CD4-positive, alpha-beta T cell treated with Interleukin-6 for 4 hours (primary cell): ENCODE measurements around the gene FCAMR.
"Not testable (repeated sequence)": the region's sequence is repeated elsewhere in the genome, so short reads cannot be mapped to it uniquely, and the experiment has no call there.

Experiments used
- DNase-seq: peaks from one replicate; pipeline ENCODE4 v3.0.0-alpha.2; 2020; ENCODE audit warnings: mixed read lengths

Gene FCAMR

GRCh38 chr1:206930210-206930798 is 40.0 kb downstream of the FCAMR start:
- peak; percentile 52 for DNase-seq

DNA sequence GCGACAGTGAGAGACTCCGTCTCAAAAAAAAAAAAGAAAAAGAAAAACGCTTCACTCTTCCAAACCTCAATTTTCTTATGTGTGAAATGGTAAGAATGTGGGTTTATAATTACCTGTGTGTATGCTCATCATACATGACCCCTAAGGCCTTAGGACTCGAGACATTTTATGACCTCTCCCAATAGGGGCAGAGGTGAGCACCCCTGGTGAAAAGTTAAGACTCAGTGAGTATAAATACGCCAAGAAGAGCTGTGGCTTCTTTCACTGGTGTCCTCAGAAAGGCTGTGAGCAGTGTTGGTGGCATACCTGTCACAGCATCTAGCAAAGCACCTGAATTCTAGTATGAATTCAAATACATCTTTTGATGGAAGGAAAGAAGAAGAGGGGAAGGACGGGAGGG is 40.7 kb downstream of the FCAMR start:
- no peak for DNase-seq

GRCh38 chr1:206926286-206926685 is 44.0 kb downstream of the FCAMR start:
- no peak for DNase-seq

DNA sequence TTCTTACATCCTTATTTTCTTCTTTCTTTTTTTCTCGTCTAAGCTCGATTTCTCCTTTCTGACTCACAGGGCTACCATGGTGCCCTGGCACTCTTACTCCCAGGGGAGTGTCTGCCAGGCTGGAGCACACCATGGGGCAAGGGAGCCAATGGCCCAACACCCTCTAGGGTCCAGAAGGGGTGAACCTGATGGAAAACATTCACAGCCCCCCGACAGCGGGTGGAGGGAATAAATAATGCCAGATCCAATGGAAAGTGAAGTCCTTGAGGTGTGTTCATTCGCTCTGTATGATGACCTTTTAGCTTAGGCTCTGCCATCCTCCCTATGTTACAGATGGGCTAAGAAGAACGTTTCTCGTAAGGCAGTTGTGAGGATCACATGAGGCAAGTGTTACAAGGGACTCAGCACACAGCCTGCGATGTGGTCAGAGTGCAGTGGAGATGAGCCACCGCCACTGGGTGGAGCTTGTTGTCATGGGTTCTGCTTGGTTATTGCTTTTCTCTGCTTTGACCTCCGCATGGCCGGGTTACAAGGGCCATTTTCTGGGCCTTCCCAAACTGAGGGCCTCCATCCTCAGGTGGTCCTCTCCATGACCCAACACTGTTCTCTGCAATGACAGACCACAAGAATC is 45.0 kb downstream of the FCAMR start:
- peak; percentile 73 for DNase-seq

- DNase-seq: peak; percentile 36
Observed at GRCh38 chr1:206924592-206925105, 45.6 kb downstream of the FCAMR start.

DNA sequence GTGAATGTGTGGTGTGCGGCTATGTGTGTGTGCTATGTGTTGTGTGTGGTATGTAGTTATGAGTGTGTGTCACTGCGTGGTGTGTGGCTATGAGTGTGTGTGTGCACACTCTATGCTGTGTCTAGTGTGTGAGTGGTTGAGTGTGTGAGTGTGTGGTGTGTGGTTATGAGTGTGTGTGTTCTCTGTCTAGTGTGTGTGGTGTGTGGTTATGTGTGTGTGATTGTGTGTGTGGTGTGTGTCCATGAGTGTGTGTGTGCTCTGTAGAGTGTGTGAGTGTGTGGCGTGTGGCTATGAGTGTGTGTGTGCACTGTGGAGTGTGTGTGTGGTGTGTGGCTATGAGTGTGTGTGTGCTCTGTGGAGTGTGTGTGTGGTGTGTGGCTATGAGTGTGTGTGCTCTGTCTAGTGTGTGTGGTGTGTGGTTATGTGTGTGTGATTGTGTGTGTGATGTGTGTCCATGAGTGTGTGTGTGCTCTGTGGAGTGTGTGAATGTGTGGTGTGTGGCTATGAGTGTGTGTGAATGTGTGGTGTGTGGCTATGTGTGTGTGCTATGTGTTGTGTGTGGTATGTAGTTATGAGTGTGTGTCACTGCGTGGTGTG is 46.2 kb downstream of the FCAMR start:
- not testable (repeated sequence) for DNase-seq

DNA sequence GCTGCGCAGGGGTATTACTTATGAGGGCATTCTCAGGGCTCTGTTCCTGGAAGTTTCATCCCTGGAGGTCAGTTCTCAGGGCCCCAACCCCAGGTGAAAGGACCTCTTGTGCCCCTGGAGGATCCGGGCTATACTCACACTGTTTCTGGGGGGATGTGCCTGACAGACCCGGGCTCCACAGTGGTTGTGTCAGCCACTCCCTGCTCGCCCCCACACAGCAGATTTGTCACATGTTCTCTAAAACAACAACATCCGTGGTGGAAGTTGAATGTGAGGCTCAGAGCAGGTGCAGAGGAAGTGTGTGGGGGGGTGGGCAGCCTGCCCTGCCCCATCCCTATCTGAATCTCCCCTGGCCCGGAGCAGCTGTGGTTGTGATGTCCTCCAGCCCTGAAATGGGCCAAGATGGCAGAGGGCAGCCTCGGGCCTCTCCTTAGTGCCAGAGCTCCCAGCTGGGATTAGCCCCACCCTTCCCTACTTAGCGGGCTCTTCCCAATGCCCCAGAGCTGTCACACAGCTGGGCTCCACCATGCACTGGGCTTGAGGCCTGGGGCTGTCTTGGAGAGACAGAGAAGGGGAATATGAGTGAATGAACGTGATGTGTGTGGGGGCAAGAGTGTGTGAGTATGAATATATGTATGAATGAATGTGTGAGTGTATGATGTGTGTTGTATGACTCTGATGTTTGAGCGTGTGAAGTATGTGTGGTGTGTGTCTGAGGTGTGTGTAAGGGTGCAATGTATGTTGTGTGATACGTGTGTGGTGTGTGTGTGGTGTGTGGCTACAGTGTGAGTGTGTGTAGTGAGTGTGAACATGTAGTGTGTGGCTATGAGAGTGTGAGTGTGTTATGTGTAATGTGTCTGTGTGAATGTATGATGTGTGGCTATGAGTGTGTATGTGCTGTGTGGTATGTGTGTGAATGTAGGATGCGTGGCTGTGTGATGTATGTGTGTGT is 47.0 kb downstream of the FCAMR start:
- DNase-seq: peak; percentile 87

DNA sequence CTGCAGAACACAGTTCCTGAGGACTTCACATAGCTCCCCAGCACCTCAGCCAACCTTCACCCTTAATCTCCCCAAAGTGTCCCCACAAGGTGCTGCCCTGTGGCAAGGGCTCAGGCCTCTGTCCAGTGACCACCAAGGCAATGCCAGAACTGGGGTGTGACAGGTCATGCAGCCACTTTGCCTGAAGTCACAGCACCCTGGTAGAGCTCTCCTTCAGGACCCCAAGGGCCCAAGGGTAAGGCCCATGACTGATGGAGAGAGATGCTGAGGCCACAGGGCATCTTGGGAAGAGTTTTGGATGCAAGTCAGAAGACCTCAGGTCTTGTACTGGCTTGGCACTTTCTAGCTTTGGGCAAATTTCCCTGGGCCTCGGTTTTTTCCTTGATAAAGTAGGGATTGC is 47.7 kb downstream of the FCAMR start:
- DNase-seq: no peak

DNA sequence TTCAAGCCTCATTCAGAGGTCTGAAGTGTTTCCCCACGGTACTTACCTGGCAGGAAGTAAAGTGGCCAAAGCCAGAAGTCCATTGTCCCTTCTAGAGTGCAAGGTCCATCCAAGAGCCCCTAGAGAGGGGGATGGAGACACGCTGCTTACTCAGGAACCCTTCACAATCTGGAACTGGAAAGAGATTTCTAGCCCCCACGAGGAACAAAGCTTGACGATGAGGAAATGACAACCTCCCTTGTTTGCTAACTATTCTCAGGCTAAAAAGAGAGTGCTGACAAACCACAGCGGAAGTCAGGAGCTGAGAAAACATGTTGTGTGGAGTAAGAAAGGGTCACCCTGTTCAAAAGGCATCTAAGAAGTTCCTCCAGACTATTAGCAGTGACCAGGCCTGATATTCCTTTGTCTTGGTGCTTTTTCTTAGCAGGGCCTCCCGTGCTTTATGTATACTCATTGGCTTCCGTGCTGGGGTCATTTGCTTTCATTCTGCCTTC is 48.4 kb downstream of the FCAMR start, which contains the start of gene FCMR:
FCMR (minus strand) TSS at position 170 of the 494 bp plus-strand sequence; CDS start at position 83, 87 bp downstream.
- peak; percentile 67 for DNase-seq

DNA sequence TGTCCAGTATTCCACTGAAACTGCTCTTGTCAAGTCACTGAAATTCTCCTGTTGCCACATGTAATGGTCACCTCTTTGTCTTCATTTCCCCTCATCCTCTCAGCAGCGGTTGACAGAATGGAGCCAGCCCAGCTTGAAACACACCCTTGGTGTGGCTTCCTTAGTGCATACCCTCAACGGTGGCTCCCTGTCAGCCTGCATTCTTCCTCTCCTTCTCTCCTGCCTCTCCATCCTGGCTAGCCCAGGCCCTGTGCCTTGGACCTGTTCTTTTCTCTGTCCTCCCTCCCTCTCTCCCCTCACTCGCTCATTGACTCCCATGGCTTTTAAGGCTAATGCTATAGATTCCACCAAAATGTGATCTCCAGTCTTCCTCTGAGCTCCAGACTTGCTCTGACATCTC is 52.2 kb downstream of the FCAMR start:
- DNase-seq: no peak

GRCh38 chr1:206916000-206916709 is 54.1 kb downstream of the FCAMR start:
- DNase-seq: no peak

GRCh38 chr1:206915030-206915735 is 55.1 kb downstream of the FCAMR start:
- no peak for DNase-seq

DNA sequence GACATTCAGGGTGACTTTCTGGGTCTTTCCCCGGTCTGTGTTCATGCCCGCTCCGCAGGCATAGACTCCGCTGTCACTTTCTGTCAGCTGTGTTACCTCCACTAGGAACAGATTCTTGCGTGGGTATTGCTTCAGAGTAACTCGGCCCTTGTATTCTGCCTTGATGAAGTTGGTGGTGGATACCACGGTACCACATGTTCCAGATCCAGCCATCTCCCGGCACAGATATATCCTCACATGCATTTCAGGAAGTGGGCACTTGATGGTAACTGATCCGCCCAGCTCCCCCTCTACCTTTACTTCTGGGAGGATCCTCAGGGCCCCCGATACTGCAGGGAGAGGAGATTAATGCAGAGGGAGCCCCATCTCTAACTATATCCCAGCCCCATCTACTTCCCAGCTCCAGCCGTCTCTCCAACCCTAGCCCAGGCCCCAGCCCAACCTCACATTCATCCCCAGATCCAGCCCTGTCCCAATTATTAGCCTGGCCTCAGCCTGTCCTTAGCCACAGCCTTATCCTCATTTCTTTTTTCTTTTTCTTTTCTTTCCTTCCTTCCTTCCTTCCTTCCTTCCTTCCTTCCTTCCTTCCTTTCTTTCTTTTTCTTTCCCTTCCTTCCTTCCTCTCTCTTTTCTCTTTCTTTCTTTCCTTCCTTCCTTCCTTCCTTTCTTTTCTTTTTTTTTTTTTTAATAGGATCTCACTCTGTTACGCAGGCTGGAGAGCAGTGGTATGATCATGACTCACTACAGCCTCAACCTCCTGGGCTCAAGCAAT is 56.3 kb downstream of the FCAMR start:
- no peak for DNase-seq

GRCh38 chr1:206912445-206913095 is 57.7 kb downstream of the FCAMR start:
- peak; percentile 67 for DNase-seq

DNA sequence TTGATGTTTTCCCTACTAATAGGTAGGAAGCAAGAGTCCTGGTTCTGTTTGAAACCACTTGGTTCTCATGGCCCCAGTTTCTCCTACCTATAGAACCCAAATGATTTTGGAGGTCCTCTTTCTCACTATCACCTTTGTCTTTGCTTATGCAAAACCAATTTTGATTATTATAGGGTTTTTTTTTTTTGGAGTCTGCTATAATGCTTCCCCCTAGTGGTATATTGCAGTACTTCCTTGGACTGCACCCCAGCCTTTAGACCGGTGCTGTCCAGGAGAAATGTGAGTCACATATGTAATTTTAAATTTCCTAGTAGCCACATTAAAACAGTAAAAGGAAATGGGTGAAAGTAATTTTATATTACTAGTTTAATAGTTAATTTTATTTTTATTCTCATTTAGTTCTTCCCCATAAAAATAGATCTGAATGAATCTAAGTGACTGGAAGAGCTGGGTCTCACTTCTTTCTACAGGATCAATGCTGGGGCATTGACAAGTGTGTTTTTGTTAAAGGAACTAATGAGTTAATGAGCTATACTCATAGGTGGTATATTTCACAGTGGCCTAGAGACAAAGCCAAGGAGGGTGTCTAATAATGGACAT is 59.1 kb downstream of the FCAMR start:
- DNase-seq: peak; percentile 52

- no peak for DNase-seq
Observed at GRCh38 chr1:206909883-206910318, 60.4 kb downstream of the FCAMR start.

DNA sequence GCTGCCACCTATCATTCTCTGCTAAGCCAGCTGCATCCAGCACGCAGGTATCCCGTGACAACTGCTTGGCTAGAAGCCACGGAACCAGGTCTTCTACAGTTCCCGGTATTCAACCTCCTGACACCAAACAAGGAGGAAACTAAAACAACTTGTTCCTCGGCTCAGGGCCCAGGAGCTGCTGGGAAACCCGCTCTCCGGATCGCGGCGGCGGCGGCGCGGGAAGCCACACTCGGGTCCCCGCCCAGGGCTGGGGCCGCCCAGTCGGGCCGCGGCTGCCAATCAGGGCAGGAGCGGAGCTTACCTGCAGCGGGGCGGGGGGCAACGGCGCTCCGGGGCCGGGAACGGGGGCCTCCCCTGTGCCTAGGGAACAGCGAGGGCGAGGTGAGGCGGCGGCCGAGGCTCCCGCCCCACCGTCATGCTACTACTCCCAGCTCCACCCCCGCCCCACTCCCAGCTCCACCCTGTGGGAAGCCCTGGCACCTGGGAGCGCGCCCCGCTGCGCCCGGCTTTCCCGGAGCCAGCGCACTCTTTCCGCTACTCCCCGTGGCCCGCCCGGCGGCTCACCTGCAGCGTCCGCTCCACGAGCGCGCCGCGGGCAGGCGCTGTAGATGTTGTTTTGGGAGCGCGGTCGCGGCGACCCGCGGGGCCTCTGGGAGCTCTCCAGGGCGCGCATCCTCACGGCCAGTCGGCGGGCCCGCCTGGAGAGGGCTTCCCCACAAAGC is 60.9 kb downstream of the FCAMR start:
- peak; percentile 77 for DNase-seq

- DNase-seq: no peak
Observed at GRCh38 chr1:206908038-206908437, 62.2 kb downstream of the FCAMR start.
